SK-N-SH (cell line): ENCODE results near the gene OXCT1. TPM values are rescaled to one million over a fixed set of nuclear protein-coding genes. Genes with fewer than 3 reads are reported as not detected.

Source experiments
- CTCF ChIA-PET: fragments of 300-600, 350-600 bp; formaldehyde crosslinking; extraction: SDS; loops from one replicate; lab custom pipeline; 2021; lab: Yijun Ruan, JAX
- POLR2A ChIA-PET: fragments of 350-600 bp; sonication (Branson Sonifier 250); formaldehyde crosslinking; extraction: SDS; loops from one replicate; lab custom pipeline; 2020; ENCODE audit warnings: antibody characterized with exemption, inconsistent platforms; lab: Yijun Ruan, JAX
- DNase-seq: peaks from one replicate; pipeline ENCODE4 v3.0.0; 2012
- H2AFZ ChIP-seq: fragments of 200-600 bp; sonication (generic); 2 replicates; pipeline ENCODE4 v1.8.1; 2016; ENCODE audit warnings: antibody characterized with exemption, mild to moderate bottlenecking, low read depth
- H3F3A ChIP-seq: fragments of 200-600 bp; sonication (generic); replicated peaks from 2 replicates; pipeline ENCODE3; 2016; ENCODE audit warnings: antibody characterized with exemption, mild to moderate bottlenecking; ENCODE audit not compliant: insufficient read depth
- H3K27ac ChIP-seq, 2 experiments: fragments of 200-500 bp in 1 of 2; fragments of 200-600 bp in 1 of 2; sonication (Bioruptor generic) in 1 of 2; sonication (generic), shearing (Covaris generic) in 1 of 2; 2 replicates each; pipeline versions ENCODE4 v1.5.1 to v1.6.1; 2014 to 2016; ENCODE audit warnings: low read depth in 2 of 2, inconsistent platforms in 1 of 2, low read length in 1 of 2, mild to moderate bottlenecking in 1 of 2, mixed read lengths in 1 of 2
- H3K27me3 ChIP-seq: fragments of 200-600 bp; sonication (generic), shearing (Covaris generic); 2 replicates; pipeline ENCODE4 v1.6.1; 2016; ENCODE audit warnings: mixed run types; ENCODE audit not compliant: insufficient read depth
- H3K36me3 ChIP-seq, 2 experiments: fragments of 200-500 bp in 1 of 2; fragments of 200-600 bp in 1 of 2; sonication (Bioruptor generic) in 1 of 2; sonication (generic) in 1 of 2; replicated peaks in 1 of 2; 2 replicates each; pipeline versions ENCODE3 to v1.5.1; 2014 to 2016; ENCODE audit warnings: low read length in 1 of 2, mild to moderate bottlenecking in 1 of 2; ENCODE audit not compliant: insufficient read depth in 2 of 2, control insufficient read depth in 1 of 2
- H3K4me1 ChIP-seq, 2 experiments: fragments of 200-500 bp in 1 of 2; fragments of 200-600 bp in 1 of 2; sonication (Bioruptor generic) in 1 of 2; sonication (generic), shearing (Covaris generic) in 1 of 2; 2 replicates each; pipeline versions ENCODE4 v1.5.1 to v1.6.1; 2014 to 2016; ENCODE audit warnings: low read depth in 1 of 2, low read length in 1 of 2, mixed run types in 1 of 2; ENCODE audit not compliant: insufficient read depth in 2 of 2, control insufficient read depth in 1 of 2
- H3K4me2 ChIP-seq: fragments of 200-600 bp; sonication (generic), shearing (Covaris generic); 2 replicates; pipeline ENCODE4 v1.6.1; 2017; ENCODE audit warnings: mixed run types
- H3K4me3 ChIP-seq, 2 experiments: fragments of 200-500 bp in 1 of 2; fragments of 200-600 bp in 1 of 2; sonication (Bioruptor generic) in 1 of 2; sonication (generic), shearing (Covaris generic) in 1 of 2; 2 replicates each; pipeline versions ENCODE4 v1.5.1 to v1.8.1; 2014 to 2016; ENCODE audit warnings: low read depth in 2 of 2, inconsistent platforms in 1 of 2, low read length in 1 of 2, mild to moderate bottlenecking in 1 of 2, mixed read lengths in 1 of 2, moderate library complexity in 1 of 2
- H3K79me2 ChIP-seq: fragments of 200-600 bp; sonication (generic); 2 replicates; pipeline ENCODE4 v1.8.1; 2017; ENCODE audit warnings: mild to moderate bottlenecking; ENCODE audit not compliant: insufficient read depth
- H3K9ac ChIP-seq: fragments of 200-600 bp; sonication (generic); 2 replicates; pipeline ENCODE4 v1.6.1; 2017; ENCODE audit warnings: mixed run types
- H3K9me2 ChIP-seq: fragments of 200-600 bp; sonication (generic); 2 replicates; pipeline ENCODE4 v1.6.1; 2017; ENCODE audit warnings: mixed run types
- H3K9me3 ChIP-seq: fragments of 200-600 bp; sonication (generic); 2 replicates; pipeline ENCODE4 v1.6.1; 2017; ENCODE audit warnings: mixed run types, mild to moderate bottlenecking, moderate library complexity
- H4K20me1 ChIP-seq: fragments of 200-600 bp; sonication (generic); 2 replicates; pipeline ENCODE4 v1.6.1; 2017; ENCODE audit warnings: mild to moderate bottlenecking, mixed run types; ENCODE audit not compliant: insufficient read depth
- CHD2 ChIP-seq: fragments of 150-350 bp; IDR thresholded peaks from 2 replicates; pipeline ENCODE4 v1.6.1; 2018; ENCODE audit warnings: low read length; ENCODE audit not compliant: partially characterized antibody
- EZH2phosphoT487 ChIP-seq: fragments of 200-600 bp; sonication (generic); IDR thresholded peaks from 2 replicates; pipeline ENCODE4 v1.6.1; 2017; ENCODE audit warnings: low read depth, mixed run types, mild to moderate bottlenecking, antibody characterized with exemption, moderate library complexity, borderline replicate concordance
- GABPA ChIP-seq: IDR thresholded peaks from 2 replicates; pipeline ENCODE4 v1.4.0; 2012; ENCODE audit warnings: low read depth, mild to moderate bottlenecking
- MXI1 ChIP-seq: IDR thresholded peaks from 2 replicates; pipeline ENCODE4 v1.6.1; 2012; ENCODE audit warnings: mild to moderate bottlenecking, low read depth, low read length, improper control_type of control experiment
- NFIC ChIP-seq: IDR thresholded peaks from 2 replicates; pipeline ENCODE4 v1.4.0; 2012; ENCODE audit warnings: borderline replicate concordance
- RAD21 ChIP-seq: IDR thresholded peaks from 2 replicates; pipeline ENCODE4 v1.6.1; 2012; ENCODE audit warnings: mild to moderate bottlenecking, low read length
- TCF12 ChIP-seq: IDR thresholded peaks from 2 replicates; pipeline ENCODE4 v1.4.0; 2012
- WGBS: methylation state at CpG from one replicate; pipeline ENCODE4 v1.1.6; 2017; ENCODE audit warnings: low lambda C conversion rate; 5-methylcytosine and 5-hydroxymethylcytosine counted together
- polyA plus RNA-seq, 3 experiments: library from polyadenylated mRNA; depleted of rRNA; stranded (reverse); fragments of >200 nt; gene quantifications; 2 replicates each; pipeline ENCODE4 v1.2.3, GENCODE V29; 2012
- TF ChIP-seq, protein P1 (sequence below): fragments of 150-350 bp; IDR thresholded peaks from 2 replicates; pipeline ENCODE4 v1.6.1; 2017; ENCODE audit warnings: antibody characterized with exemption, low read length, low read depth, borderline replicate concordance
- TF ChIP-seq, protein P2 (sequence below): IDR thresholded peaks from 2 replicates; pipeline ENCODE4 v1.6.1; 2012; ENCODE audit warnings: mild to moderate bottlenecking, low read depth, low read length, moderate library complexity
- TF ChIP-seq, protein P3 (sequence below): IDR thresholded peaks from 2 replicates; pipeline ENCODE4 v1.4.0; 2012; ENCODE audit warnings: low read depth

The OXCT1 gene
- polyA plus RNA-seq, 1 of the 3 experiments (the other 2 are of a cell fraction) = 11.7 TPM

DNA sequence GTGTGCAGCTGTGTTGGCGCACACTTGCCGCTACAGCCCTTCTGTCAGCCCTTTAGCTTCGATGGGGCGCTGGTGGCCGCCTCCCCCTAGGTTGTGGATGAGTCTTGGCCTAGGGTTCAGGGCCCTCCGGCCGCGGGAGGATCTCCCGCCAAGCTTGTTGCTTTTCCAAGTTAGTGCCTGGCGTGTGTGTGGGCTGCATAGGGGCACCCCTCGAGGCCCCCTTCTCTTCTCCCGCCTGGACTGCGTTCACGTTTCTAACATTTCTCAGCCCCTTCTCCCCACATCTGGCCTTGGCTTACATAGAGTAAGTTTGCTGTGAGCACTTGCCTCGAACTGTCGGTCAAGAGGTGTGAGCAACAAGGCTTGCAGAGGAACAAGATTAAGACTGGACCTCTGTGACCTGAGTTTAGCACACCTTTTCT, 413 bp upstream of the OXCT1 start:
- Histone ChIP-seq H3K4me3 (peak overlapping the region; percentile 85 to 91), H3K9me3 (no peaks in the 10 kb centered on the region), H2AFZ (peak overlapping the region; percentile 96), H3K27ac (peak overlapping the region; percentile 72 to 89; a peak in 3 of 4 replicates), H3K4me1 (peaks cover 6 to 12% of the 10 kb centered on the region in 2 experiments; a peak in 1 of 4 replicates), H3K9ac (peak overlapping the region; percentile 84), H3K27me3 (no peaks in the 10 kb centered on the region), H3K79me2 (peaks cover 4% of the 10 kb centered on the region; the same call in 1 of the 2 replicates), H3K36me3 (no peaks in the 10 kb centered on the region), H3K9me2 (no peaks in the 10 kb centered on the region), H4K20me1 (no peaks in the 10 kb centered on the region), H3F3A (peaks cover 4% of the 10 kb centered on the region), H3K4me2 (peak overlapping the region; percentile 94)
- no peak for DNase-seq
- TF ChIP-seq TCF12 (no peak), MXI1 (no peak)
- ChIA-PET CTCF (no interaction called here), POLR2A (interaction anchor here (1.4 kb wide), 1 partner anchor 33 kb away, joined by 9 read pairs; the partner anchor contains the start of gene RIMOC1)
- 42% methylated on average over 7 of the region's 16 CpGs for WGBS

DNA sequence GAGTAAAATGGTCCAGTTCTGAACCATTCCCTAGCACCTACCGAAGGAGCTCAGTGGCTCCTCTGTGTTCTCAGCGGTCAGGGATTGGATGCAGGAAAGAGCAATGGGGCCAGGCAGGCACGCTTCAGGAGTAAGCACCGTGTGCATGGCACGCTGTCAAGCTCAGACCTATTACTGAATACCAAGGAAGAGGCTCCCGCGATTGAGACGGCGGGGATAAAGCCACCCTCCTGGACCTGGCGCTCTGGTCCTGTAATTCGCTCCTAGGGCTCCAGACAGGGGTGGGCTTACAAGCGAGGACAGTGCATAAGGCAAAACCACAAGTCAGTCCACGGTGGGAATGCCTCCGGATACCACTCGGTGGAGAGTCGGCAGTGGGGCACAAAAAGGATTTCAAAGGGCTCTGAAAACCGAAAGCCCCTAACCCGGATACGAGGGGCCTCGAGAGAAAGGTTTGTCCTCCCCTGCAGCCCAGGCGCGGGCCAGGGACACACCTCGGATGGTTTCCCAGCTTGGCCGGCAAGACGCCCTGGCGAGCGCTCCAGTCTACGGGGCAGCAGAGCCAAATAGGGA, 988 bp downstream of the OXCT1 start:
- H4K20me1 ChIP-seq = no peaks in the 10 kb centered on the region
- no peaks in the 10 kb centered on the region for H3K36me3 ChIP-seq
- TF ChIP-seq EZH2phosphoT487 (no peak), GABPA (no peak), NFIC (no peak), RAD21 (no peak), MXI1 (peak; percentile 89), CHD2 (no peak)
- TF ChIP-seq, protein P1, sequence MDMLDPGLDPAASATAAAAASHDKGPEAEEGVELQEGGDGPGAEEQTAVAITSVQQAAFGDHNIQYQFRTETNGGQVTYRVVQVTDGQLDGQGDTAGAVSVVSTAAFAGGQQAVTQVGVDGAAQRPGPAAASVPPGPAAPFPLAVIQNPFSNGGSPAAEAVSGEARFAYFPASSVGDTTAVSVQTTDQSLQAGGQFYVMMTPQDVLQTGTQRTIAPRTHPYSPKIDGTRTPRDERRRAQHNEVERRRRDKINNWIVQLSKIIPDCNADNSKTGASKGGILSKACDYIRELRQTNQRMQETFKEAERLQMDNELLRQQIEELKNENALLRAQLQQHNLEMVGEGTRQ = no peak
- TF ChIP-seq, protein P2, sequence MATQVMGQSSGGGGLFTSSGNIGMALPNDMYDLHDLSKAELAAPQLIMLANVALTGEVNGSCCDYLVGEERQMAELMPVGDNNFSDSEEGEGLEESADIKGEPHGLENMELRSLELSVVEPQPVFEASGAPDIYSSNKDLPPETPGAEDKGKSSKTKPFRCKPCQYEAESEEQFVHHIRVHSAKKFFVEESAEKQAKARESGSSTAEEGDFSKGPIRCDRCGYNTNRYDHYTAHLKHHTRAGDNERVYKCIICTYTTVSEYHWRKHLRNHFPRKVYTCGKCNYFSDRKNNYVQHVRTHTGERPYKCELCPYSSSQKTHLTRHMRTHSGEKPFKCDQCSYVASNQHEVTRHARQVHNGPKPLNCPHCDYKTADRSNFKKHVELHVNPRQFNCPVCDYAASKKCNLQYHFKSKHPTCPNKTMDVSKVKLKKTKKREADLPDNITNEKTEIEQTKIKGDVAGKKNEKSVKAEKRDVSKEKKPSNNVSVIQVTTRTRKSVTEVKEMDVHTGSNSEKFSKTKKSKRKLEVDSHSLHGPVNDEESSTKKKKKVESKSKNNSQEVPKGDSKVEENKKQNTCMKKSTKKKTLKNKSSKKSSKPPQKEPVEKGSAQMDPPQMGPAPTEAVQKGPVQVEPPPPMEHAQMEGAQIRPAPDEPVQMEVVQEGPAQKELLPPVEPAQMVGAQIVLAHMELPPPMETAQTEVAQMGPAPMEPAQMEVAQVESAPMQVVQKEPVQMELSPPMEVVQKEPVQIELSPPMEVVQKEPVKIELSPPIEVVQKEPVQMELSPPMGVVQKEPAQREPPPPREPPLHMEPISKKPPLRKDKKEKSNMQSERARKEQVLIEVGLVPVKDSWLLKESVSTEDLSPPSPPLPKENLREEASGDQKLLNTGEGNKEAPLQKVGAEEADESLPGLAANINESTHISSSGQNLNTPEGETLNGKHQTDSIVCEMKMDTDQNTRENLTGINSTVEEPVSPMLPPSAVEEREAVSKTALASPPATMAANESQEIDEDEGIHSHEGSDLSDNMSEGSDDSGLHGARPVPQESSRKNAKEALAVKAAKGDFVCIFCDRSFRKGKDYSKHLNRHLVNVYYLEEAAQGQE = no peak
- TF ChIP-seq, protein P3, sequence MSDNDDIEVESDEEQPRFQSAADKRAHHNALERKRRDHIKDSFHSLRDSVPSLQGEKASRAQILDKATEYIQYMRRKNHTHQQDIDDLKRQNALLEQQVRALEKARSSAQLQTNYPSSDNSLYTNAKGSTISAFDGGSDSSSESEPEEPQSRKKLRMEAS = peak; percentile 61; the same call in 1 of the 2 replicates
- H3K27ac ChIP-seq = peak overlapping the region; percentile 72 to 89; a peak in 3 of 4 replicates
- peak overlapping the region; percentile 96 for H2AFZ ChIP-seq
- WGBS = 17% methylated on average over 27 of the region's 28 CpGs
- peak; percentile 69 for DNase-seq
- peak overlapping the region; percentile 84 for H3K9ac ChIP-seq
- H3K9me2 ChIP-seq = no peaks in the 10 kb centered on the region
- peaks cover 14% of the 10 kb centered on the region for H3K79me2 ChIP-seq
- CTCF ChIA-PET = interaction anchor here (1.0 to 5.7 kb wide), 5 partner anchors 12 to 200 kb away, joined by 3 to 46 read pairs (median 4); no protein-coding TSS in a partner anchor
- H3K9me3 ChIP-seq = no peaks in the 10 kb centered on the region
- peak overlapping the region; percentile 85 to 91 for H3K4me3 ChIP-seq
- peak overlapping the region; percentile 94 for H3K4me2 ChIP-seq
- peaks cover 4% of the 10 kb centered on the region for H3F3A ChIP-seq
- no peaks in the 10 kb centered on the region for H3K27me3 ChIP-seq
- POLR2A ChIA-PET = interaction anchor here (0.6 to 1.3 kb wide), 2 partner anchors 35 to 1176 kb away, joined by 5 to 10 read pairs; partner anchors contain the start of gene RIMOC1
- H3K4me1 ChIP-seq = peaks cover 6 to 12% of the 10 kb centered on the region in 2 experiments; a peak in 1 of 4 replicates
